Measurements from ENCODE around the gene HTD2. TPM values are rescaled to one million over a fixed set of nuclear protein-coding genes. Genes with fewer than 3 reads are reported as not detected.

The HTD2 gene
- total RNA-seq, 1 experiment from 2014 or later = 7.4 TPM

- DNase-seq = no peak
- no peaks in the 10 kb centered on the region for H4K20me1 ChIP-seq (ENCODE audit: insufficient read depth)
- H3K4me2 ChIP-seq = no peak overlapping the region
- H3K4me3 ChIP-seq = no peak overlapping the region
- POLR2A ChIA-PET (ENCODE audit: unreplicated experiment) = no interaction called here
- no peaks in the 10 kb centered on the region for H3K79me2 ChIP-seq (ENCODE audit: low read depth)
- TF ChIP-seq CTCF (conservative IDR thresholded peaks at IDR 0.05) (no peak), EZH2 (IDR thresholded peaks at IDR 0.05; ENCODE audit: low read depth) (no peak)
- no peak overlapping the region for H3K27ac ChIP-seq
- no peaks in the 10 kb centered on the region for H3K4me1 ChIP-seq (replicated peaks; ENCODE audit: insufficient read depth)
- H3K36me3 ChIP-seq (ENCODE audit: low read depth) = no peaks in the 10 kb centered on the region
- CTCF ChIA-PET = no interaction called here
- H3K27me3 ChIP-seq (ENCODE audit: insufficient read depth, low read depth) = no peaks in the 10 kb centered on the region
- H3K9me2 ChIP-seq (ENCODE audit: insufficient read depth) = no peaks in the 10 kb centered on the region
- intact Hi-C loops (cut with micrococcal nuclease; ENCODE audit: unreplicated experiment) = no loop called here
- no peak overlapping the region for H2AFZ ChIP-seq
- no peaks in the 10 kb centered on the region for H3F3A ChIP-seq (ENCODE audit: insufficient read depth, low read depth)
- H3K9me3 ChIP-seq (ENCODE audit: insufficient read depth, low read depth) = no peaks in the 10 kb centered on the region
- BruUV-seq (replicated peaks) = no TSS peak
Observed at GRCh38 chr3:58291671-58292338, 14.5 kb upstream of the HTD2 start.

- H3K9me2 ChIP-seq (ENCODE audit: insufficient read depth) = no peaks in the 10 kb centered on the region
- DNase-seq = no peak
- no peak overlapping the region for H3K27ac ChIP-seq
- H3K4me2 ChIP-seq = no peak overlapping the region
- H4K20me1 ChIP-seq (ENCODE audit: insufficient read depth) = no peaks in the 10 kb centered on the region
- no peaks in the 10 kb centered on the region for H3K79me2 ChIP-seq (ENCODE audit: low read depth)
- intact Hi-C loops (cut with micrococcal nuclease; ENCODE audit: unreplicated experiment) = no loop called here
- H2AFZ ChIP-seq = no peak overlapping the region
- H3F3A ChIP-seq (ENCODE audit: insufficient read depth, low read depth) = no peaks in the 10 kb centered on the region
- no peaks in the 10 kb centered on the region for H3K36me3 ChIP-seq (ENCODE audit: low read depth)
- TF ChIP-seq CTCF (conservative IDR thresholded peaks at IDR 0.05) (no peak), EZH2 (IDR thresholded peaks at IDR 0.05; ENCODE audit: low read depth) (no peak)
- POLR2A ChIA-PET (ENCODE audit: unreplicated experiment) = no interaction called here
- no TSS peak for BruUV-seq (replicated peaks)
- H3K27me3 ChIP-seq (ENCODE audit: insufficient read depth, low read depth) = no peaks in the 10 kb centered on the region
- H3K9me3 ChIP-seq (ENCODE audit: insufficient read depth, low read depth) = no peaks in the 10 kb centered on the region
- H3K4me3 ChIP-seq = no peak overlapping the region
- no peaks in the 10 kb centered on the region for H3K4me1 ChIP-seq (replicated peaks; ENCODE audit: insufficient read depth)
- CTCF ChIA-PET = no interaction called here
Observed at GRCh38 chr3:58292866-58293265, 13.5 kb upstream of the HTD2 start.

DNA sequence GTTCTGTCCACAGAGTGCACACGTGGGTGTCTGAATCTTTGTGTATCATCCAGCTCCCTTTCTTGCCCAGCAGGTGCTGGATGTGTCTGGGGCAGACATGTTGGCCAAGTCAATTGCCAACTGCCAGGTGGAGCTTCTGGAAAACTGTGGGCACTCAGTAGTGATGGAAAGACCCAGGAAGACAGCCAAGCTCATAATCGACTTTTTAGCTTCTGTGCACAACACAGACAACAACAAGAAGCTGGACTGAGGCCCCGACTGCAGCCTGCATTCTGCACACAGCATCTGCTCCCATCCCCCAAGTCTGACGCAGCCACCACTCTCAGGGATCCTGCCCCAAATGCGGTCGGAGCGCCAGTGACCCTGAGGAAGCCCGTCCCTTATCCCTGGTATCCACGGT is 12.8 kb upstream of the HTD2 start:
- no peak for DNase-seq
- Histone ChIP-seq H2AFZ (no peak overlapping the region), H3K27me3 (ENCODE audit: insufficient read depth, low read depth) (no peaks in the 10 kb centered on the region), H3K9me2 (ENCODE audit: insufficient read depth) (no peaks in the 10 kb centered on the region), H3K4me1 (replicated peaks; ENCODE audit: insufficient read depth) (no peaks in the 10 kb centered on the region), H3K4me3 (no peak overlapping the region), H3K4me2 (no peak overlapping the region), H3K79me2 (ENCODE audit: low read depth) (no peaks in the 10 kb centered on the region), H3F3A (ENCODE audit: insufficient read depth, low read depth) (no peaks in the 10 kb centered on the region), H3K27ac (no peak overlapping the region), H3K9me3 (ENCODE audit: insufficient read depth, low read depth) (no peaks in the 10 kb centered on the region), H4K20me1 (ENCODE audit: insufficient read depth) (no peaks in the 10 kb centered on the region), H3K36me3 (ENCODE audit: low read depth) (no peaks in the 10 kb centered on the region)
- intact Hi-C loops (cut with micrococcal nuclease; ENCODE audit: unreplicated experiment) = no loop called here
- TF ChIP-seq CTCF (conservative IDR thresholded peaks at IDR 0.05) (no peak), EZH2 (IDR thresholded peaks at IDR 0.05; ENCODE audit: low read depth) (no peak)
- CTCF ChIA-PET = interaction anchor here (0.6 kb wide), 1 partner anchor 115 kb away, joined by 4 read pairs; no protein-coding TSS in a partner anchor
- no TSS peak for BruUV-seq (replicated peaks)
- POLR2A ChIA-PET (ENCODE audit: unreplicated experiment) = no interaction called here

Data from PC-9 (cell line).